Measurements from ENCODE around the gene ROS1.
"Not testable (repeated sequence)": the region's sequence is repeated elsewhere in the genome, so short reads cannot be mapped to it uniquely, and the experiment has no call there.

Gene ROS1

DNA sequence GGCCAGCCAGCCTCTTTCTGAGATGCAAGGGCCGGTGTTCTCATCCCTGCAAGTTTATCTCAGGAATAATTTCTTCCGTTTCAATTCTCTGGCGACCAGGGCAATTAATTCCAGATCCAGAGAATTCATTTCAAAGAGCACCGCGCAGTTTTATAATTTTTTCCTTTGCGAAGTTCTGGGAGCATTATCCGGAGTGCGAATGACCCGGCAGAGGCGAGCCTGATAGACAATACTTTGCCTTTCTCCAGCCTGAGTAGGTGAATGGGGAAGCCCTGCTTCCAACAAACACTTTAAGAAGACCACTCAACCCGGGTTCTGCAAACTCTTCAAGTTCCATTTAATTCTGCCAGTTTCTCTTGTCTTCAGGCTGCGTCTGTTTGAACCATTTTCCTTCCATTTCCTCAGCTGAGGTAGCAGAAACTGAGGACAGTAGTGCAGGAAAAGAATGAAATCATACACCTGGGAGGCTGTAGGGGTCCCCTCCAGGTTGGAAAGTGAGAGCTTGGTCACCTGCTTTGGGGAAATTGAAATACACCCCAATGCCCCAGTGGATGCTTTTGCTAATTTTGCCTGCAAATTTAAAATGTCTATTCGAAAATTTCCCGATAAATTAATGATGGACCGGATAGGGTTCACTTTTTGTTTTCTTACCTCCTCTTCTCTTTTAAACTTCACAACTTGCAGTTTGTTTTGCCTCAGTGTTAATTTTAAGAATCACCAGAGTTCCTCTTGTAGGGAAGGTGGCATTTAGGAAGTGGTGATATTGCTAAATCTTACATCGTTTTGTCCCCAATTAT lies 159.3 kb downstream of the ROS1 start:
- no peak for DNase-seq (ENCODE audit: low spot score)

DNA sequence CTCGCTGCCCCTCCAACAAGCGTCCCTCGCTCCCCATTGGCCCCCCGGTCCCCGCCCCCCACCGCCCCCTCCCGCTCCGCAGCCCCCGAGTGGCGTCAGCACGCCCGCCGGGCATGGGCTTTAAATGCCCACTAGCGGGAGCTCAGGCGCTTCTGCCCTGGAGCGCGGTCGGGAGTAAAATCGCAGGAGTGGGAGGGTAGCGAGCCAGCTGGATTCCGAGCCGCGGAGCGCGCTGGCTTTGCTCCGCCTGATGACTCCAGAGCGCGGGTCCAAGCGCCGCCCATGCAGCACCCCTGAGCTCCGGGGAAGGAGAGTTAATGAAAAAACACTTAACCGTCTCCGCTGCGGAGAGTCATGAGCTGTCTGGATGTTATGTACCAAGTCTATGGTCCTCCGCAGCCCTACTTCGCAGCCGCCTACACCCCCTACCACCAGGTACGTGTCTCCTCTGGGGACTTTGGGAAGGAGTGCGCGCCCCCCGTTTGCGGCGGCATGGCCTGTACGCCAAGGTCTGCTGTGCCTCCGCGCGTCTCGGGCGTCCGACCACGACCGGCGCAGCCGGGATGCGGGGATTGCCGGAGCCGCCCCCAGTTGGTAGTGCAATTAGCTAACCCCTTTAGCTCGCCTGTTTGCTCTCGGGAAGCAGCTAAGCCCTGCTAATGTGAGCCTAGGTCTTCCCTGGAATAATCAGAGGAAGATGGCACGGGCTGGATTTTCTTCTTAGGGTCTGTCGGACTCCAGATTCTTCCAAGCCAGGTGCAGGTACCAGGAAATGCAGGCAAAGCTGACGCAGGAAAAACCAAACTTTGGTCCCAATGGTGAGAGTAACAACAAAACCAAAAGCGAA lies 160.1 kb downstream of the ROS1 start, which contains the start of gene VGLL2:
Gene VGLL2, plus strand, starts transcription at position 149 of the 847 bp plus-strand sequence. Its CDS starts 206 bp downstream, at position 355.
- DNase-seq (ENCODE audit: low spot score), result no peak

- DNase-seq (ENCODE audit: low spot score), result no peak
Observed at GRCh38 chr6:117264692-117265409, 160.9 kb downstream of the ROS1 start.

DNA sequence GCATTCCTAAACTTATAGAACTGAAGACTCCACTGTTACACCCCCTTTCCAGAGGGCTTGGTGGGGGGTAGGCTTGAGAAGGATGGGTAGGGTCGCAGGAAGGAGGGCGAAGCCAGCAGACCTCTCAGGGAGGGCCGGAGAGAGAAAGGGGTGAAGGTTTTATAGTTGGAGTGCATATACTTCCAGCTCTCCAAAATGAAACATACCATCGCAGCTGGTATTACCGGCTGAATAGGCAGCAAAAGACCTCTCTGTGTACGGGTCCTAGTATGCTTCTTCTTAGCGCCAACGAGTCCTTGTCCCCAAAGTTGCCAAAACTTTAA lies 161.4 kb downstream of the ROS1 start:
- no peak for DNase-seq (ENCODE audit: low spot score)

DNA sequence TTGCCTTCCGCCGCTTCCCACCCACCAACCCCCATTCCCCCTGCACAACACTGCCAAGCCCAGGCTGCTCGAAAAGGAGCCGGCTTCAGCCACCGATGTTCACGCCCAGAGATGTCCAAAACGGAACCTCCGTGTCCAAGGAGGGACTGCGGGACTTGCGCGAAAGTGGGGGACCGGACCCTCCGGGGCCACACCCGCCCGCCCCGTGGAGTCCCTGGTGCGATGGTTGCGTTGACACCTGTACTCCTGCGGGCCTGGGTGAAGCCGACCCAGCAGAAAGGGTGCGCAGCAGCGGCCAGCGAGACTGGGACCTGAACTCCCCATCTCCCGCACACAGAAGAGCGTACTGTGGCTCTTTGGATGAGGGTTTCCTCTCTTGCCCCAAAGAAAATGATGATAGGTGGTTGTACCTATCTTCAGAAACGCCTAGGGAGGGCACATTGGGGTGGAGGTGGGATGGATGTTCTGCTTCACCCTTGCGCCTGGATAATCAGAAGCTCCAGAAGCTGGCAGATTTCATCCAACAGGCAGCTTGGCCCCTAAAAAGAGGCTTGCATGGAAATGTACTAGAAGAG lies 162.3 kb downstream of the ROS1 start:
- no peak for DNase-seq (ENCODE audit: low spot score)

DNA sequence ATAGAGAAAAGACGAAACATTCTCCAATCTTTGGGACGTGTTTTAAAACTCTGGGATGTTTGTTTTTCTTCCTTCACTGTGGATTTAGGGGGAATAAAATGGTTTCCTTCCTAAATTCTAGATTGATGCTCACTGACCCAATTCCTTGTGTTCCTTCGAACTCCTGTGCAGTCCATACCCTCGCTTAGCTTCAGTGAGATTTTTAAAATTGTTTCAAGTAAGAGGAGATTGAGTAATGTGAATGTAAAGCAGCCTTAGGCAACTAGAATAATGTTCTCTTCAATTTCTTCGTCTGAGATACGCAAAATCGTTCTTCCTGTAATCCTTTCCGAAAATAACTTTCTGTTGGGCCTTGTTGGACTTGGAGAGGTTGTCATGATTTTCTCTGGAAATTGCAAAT lies 162.9 kb downstream of the ROS1 start:
- no peak for DNase-seq (ENCODE audit: low spot score)

- no peak for DNase-seq (ENCODE audit: low spot score)
Observed at GRCh38 chr6:117253785-117254184, 172.0 kb downstream of the ROS1 start.

GRCh38 chr6:117244979-117245378 lies 180.8 kb downstream of the ROS1 start:
- not testable (repeated sequence) for DNase-seq (ENCODE audit: low spot score)

DNA sequence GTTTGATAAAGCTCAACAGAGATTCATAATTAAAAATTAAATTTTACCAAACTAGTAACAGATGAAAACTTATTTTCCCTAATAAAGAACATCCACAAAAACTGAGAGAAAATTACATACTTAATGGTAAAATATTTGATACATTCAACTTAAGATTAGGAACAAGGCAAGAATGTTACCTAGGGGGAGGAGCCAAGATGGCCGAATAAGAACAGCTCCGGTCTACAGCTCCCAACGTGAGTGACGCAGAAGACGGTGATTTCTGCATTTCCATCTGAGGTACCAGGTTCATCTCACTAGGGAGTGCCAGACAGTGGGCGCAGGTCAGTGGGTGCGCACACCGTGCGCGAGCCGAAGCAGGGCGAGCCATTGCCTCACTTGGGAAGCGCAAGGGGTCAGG lies 181.2 kb downstream of the ROS1 start:
- not testable (repeated sequence) for DNase-seq (ENCODE audit: low spot score)
